ENCODE data around the gene PDILT. TPM values are rescaled to one million over a fixed set of nuclear protein-coding genes. Genes with fewer than 3 reads are reported as not detected.

PDILT gene
- total RNA-seq, 4 donors from 2014 or later = not detected

- H3K27ac ChIP-seq (replicated peaks in 1 of 4) = no peak overlapping the region
- H3K36me3 ChIP-seq = no peaks in the 10 kb centered on the region
- no peaks in the 10 kb centered on the region for H3K9me3 ChIP-seq
- intact Hi-C loops (cut with DNase I) = no loop called here
- DNase-seq (ENCODE audit: extremely low spot score) = no peak
- WGBS = 77% methylated on average over 7 of the region's 7 CpGs
- no peak overlapping the region for H3K4me3 ChIP-seq
- no peak for TF ChIP-seq POLR2A (IDR thresholded peaks at IDR 0.05; ENCODE audit: low read depth)
- TF ChIP-seq CTCF (IDR thresholded peaks at IDR 0.05) = no peak
- H3K4me1 ChIP-seq = no peaks in the 10 kb centered on the region
- H3K27me3 ChIP-seq = peaks cover 0 to 8% (median 0%) of the 10 kb centered on the region in 4 donors
Observed at GRCh38 chr16:20355114-20355782, 49.3 kb downstream of the PDILT start.

GRCh38 chr16:20353379-20353778 lies 51.2 kb downstream of the PDILT start:
- intact Hi-C loops (cut with DNase I) = no loop called here
- H3K27me3 ChIP-seq = peaks cover 0 to 27% (median 0%) of the 10 kb centered on the region in 4 donors
- no peak overlapping the region for H3K27ac ChIP-seq (replicated peaks in 1 of 4)
- H3K36me3 ChIP-seq = no peaks in the 10 kb centered on the region
- DNase-seq (ENCODE audit: extremely low spot score) = no peak
- TF ChIP-seq EP300 (IDR thresholded peaks at IDR 0.05) (no peak), CTCF (IDR thresholded peaks at IDR 0.05) (no peak)
- peaks cover 0 to 4% (median 0%) of the 10 kb centered on the region in 4 donors for H3K4me1 ChIP-seq
- no peak overlapping the region for H3K4me3 ChIP-seq
- no peaks in the 10 kb centered on the region for H3K9me3 ChIP-seq

- H3K36me3 ChIP-seq = no peaks in the 10 kb centered on the region
- H3K27ac ChIP-seq (replicated peaks in 1 of 4) = no peak within 1 kb of the TSS
- no peak for DNase-seq (ENCODE audit: extremely low spot score)
- intact Hi-C loops (cut with DNase I) = no loop called here
- H3K9me3 ChIP-seq = no peaks in the 10 kb centered on the region
- TF ChIP-seq EP300 (IDR thresholded peaks at IDR 0.05) (no peak), POLR2A (IDR thresholded peaks at IDR 0.05; ENCODE audit: low read depth) (no peak), CTCF (IDR thresholded peaks at IDR 0.05) (no peak), POLR2AphosphoS5 (IDR thresholded peaks at IDR 0.05) (no peak)
- 76% methylated on average over 2 of the region's 2 CpGs for WGBS
- H3K27me3 ChIP-seq = peaks cover 0 to 35% (median 0%) of the 10 kb centered on the region in 4 donors
- no peak within 1 kb of the TSS for H3K4me3 ChIP-seq
- H3K4me1 ChIP-seq = peaks cover 0 to 4% (median 0%) of the 10 kb centered on the region in 4 donors
Observed at GRCh38 chr16:20352615-20353014, 51.9 kb downstream of the PDILT start, which contains the start of gene UMOD. Gene UMOD (minus strand): TSS chr16:20352715. CDS start chr16:20350737, 1,978 bp downstream.

GRCh38 chr16:20349615-20350014 lies 54.9 kb downstream of the PDILT start:
- no peak overlapping the region for H3K27ac ChIP-seq (replicated peaks in 1 of 4)

More at GRCh38 chr16:20349615-20350014, 54.9 kb downstream of the PDILT start:
- DNase-seq (ENCODE audit: extremely low spot score) = no peak
- TF ChIP-seq POLR2AphosphoS5 (IDR thresholded peaks at IDR 0.05) (no peak), CTCF (IDR thresholded peaks at IDR 0.05) (no peak), POLR2A (IDR thresholded peaks at IDR 0.05; ENCODE audit: low read depth) (no peak), EP300 (IDR thresholded peaks at IDR 0.05) (no peak)
- intact Hi-C loops (cut with DNase I) = no loop called here
- H3K27me3 ChIP-seq = peaks cover 0 to 35% (median 0%) of the 10 kb centered on the region in 4 donors
- no peak overlapping the region for H3K4me3 ChIP-seq
- no peaks in the 10 kb centered on the region for H3K36me3 ChIP-seq
- WGBS = 80% methylated on average over 6 of the region's 6 CpGs
- H3K4me1 ChIP-seq = peaks cover 0 to 4% (median 0%) of the 10 kb centered on the region in 4 donors
- H3K9me3 ChIP-seq = no peaks in the 10 kb centered on the region

Measured in esophagus muscularis mucosa (tissue), 4 donors.